Measurements from ENCODE around the gene DCBLD2.
"Not testable (repeated sequence)": the region's sequence is repeated elsewhere in the genome, so short reads cannot be mapped to it uniquely, and the experiment has no call there.

DCBLD2 gene

DNA sequence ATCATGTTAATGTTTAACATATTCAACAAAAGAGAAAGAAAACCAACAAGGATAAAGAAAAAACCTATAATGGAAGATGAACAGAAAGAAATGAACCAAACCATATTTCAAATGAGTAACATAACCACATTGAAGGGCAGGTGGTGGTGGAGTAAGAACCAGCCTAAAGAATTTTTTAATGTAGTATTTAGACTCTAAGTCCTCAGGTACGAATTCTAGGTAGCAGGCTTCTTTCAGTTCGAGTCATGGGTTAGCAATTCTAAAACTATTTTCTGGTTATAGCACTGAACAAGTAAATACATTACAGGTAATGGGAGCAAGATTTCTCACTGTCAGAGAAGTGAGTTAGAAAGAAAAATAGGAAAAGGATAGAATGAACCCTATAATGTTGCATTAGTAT is 24.4 kb downstream of the DCBLD2 start:
- no peak for DNase-seq (ENCODE audit: low read depth)
- TF ChIP-seq, protein P1, sequence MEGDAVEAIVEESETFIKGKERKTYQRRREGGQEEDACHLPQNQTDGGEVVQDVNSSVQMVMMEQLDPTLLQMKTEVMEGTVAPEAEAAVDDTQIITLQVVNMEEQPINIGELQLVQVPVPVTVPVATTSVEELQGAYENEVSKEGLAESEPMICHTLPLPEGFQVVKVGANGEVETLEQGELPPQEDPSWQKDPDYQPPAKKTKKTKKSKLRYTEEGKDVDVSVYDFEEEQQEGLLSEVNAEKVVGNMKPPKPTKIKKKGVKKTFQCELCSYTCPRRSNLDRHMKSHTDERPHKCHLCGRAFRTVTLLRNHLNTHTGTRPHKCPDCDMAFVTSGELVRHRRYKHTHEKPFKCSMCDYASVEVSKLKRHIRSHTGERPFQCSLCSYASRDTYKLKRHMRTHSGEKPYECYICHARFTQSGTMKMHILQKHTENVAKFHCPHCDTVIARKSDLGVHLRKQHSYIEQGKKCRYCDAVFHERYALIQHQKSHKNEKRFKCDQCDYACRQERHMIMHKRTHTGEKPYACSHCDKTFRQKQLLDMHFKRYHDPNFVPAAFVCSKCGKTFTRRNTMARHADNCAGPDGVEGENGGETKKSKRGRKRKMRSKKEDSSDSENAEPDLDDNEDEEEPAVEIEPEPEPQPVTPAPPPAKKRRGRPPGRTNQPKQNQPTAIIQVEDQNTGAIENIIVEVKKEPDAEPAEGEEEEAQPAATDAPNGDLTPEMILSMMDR (conservative IDR thresholded peaks at IDR 0.05; ENCODE audit: low read length), result no peak
- H3K4me3 ChIP-seq (ENCODE audit: low read length), result no peak overlapping the region

DNA sequence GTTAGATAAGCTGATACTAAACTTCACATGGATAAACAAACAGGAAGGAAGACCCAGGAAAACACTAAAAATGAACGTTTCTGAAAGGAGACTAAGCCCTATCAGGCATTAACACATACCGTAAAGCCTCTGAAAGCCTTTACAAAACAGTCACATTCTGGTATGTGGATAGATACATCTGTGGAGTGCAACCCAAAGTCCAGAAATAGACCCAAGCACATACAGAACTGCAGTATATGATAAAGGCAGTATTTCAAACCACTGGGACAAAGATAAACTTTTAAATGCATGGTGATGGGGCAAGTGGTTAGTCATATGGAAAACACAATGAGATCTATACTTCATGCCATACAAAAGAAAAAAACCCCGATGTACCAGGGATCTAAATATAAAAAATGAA is 26.0 kb downstream of the DCBLD2 start:
- H3K4me3 ChIP-seq (ENCODE audit: low read length), result no peak overlapping the region
- DNase-seq (ENCODE audit: low read depth), result no peak
- TF ChIP-seq, protein P1 (conservative IDR thresholded peaks at IDR 0.05; ENCODE audit: low read length), result no peak

DNA sequence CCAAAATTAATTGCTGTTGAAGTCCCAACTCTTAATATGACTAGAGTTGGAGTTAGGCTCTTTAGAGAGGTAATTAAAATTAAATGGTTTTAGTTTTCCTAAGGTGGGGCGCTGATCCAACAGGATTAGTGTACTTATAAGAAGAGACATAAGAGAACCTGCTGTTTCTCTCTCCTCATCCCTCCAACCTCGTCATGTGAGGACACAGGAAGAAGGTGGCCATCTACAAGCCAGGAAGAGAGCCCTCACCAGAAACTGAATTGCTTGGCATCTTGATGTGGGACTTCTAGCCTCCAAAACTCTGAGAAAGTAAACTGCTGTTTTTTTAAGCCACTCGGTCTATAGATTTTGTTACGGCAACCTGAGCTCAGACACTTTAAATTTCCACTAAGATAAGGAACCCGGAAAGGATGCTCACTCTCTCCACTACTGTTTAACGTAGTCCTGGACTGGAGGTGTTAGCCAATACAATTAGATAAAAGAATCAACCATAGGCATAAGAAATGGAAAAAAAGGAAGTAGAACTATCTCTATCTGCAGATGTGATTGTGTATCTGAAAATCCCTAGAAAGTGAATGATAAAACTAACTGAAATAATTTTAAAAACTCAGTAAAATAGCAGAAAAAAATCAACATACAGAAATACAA is 26.8 kb downstream of the DCBLD2 start:
- no peak for DNase-seq (ENCODE audit: low read depth)
- H3K4me3 ChIP-seq (ENCODE audit: low read length), result no peak overlapping the region
- TF ChIP-seq, protein P1 (conservative IDR thresholded peaks at IDR 0.05; ENCODE audit: low read length), result no peak

DNA sequence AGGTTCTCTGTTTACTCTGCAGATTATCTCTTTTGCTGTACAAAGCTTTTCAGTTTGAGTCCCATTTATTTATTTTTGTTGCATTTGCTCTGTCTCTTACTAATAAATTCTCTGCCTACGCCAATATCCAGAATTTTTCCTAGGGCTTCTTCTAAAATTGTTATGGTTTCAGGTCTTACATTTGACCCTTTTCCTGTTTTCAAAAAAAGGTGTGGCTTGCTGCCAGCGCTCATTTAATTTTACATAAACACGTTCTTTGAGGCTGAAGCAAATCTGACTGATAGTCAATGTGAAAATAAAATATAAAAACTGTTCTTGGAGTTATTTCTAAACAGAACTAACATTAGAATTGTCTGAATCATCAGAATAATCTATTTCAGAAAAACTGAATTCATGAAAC is 32.1 kb downstream of the DCBLD2 start:
- no peak overlapping the region for H3K4me3 ChIP-seq (ENCODE audit: low read length)
- TF ChIP-seq, protein P1 (conservative IDR thresholded peaks at IDR 0.05; ENCODE audit: low read length), result no peak
- no peak for DNase-seq (ENCODE audit: low read depth)

DNA sequence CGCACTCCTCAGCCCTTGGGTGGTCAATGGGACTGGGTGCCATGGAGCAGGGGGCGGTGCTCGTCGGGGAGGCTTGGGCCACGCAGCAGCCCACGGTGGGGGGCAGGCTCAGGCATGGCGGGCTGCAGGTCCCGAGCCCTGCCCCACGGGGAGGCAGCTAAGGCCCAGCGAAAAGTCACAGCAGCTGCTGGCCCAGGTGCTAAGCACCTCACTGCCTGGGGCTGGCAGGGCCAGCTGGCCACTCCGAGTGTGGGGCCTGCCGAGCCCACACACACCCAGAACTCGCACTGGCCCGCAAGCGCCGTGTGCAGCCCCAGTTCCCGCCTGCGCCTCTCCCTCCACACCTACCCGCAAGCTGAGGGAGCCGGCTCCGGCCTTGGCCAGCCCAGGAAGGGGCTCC is 43.5 kb downstream of the DCBLD2 start:
- H3K4me3 ChIP-seq (ENCODE audit: low read length); DNase-seq (ENCODE audit: low read depth): not testable (repeated sequence)

DNA sequence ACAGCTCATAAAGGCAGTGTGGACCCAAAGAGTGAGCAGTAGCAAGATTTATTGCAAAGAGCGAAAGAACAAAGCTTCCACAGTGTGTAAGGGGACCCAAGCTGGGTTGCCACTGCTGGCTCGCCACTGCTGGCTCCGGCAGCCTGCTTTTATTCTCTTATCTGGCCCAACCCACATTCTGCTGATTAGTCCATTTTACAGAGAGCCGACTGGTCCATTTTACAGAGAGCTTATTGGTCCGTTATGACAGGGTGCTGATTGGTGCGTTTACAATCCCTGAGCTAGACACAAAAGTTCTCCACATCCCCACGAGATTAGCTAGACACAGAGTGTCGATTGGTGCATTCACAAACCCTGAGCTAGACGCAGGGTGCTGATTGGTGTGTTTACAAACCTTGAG is 44.2 kb downstream of the DCBLD2 start:
- DNase-seq (ENCODE audit: low read depth), result not testable (repeated sequence)

DNA sequence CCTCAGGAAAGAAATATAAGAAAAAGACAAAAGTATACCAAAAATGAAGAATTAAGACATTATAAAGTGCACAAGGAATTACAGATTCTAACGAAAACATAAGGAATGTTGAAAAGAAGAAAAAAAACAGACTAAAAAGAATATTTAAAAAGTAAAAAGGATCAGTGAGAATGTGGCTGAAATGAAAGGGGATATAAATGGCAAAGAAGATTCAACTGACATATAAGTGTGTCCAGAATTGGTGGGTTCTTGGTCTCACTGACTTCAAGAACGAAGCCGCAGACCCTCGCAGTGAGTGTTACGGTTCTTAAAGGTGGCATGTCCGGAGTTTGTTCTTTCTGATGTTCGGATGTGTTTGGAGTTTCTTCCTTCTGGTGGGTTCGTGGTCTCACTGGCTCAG is 44.8 kb downstream of the DCBLD2 start:
- no peak overlapping the region for H3K4me3 ChIP-seq (ENCODE audit: low read length)
- DNase-seq (ENCODE audit: low read depth), result no peak
- TF ChIP-seq, protein P1 (conservative IDR thresholded peaks at IDR 0.05; ENCODE audit: low read length), result no peak

More for the DNA sequence above, 44.2 kb downstream of the DCBLD2 start:
- not testable (repeated sequence) for H3K4me3 ChIP-seq (ENCODE audit: low read length)

DNA sequence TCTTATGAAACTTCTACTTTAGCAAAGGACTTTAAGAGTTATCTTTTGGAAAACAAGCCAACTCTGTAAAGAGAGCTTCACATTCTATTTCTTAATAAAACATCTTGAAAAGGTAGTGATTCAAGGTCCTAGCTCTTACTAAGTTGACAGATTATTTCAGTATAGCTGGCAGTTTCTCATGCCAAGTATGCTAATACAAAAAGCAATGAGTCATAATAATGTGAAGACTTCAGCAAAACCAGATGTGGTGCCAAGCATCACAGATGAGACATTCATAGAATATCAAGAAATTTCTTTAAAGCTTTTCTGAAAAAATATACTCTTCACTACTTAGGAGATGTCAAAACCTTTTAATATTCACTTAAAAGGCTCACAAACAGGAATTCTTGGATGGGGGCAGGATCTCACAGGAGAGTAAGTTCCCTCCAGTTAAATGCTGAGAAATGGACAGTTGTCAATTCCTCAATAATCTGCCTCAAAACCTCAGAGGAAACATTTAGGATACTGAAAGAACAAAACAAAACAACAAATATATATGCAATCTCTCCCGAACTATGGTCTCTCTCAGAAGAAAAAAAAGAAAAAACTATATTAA is 45.6 kb downstream of the DCBLD2 start:
- H3K4me3 ChIP-seq (ENCODE audit: low read length), result no peak overlapping the region
- peak; percentile 94 for DNase-seq (ENCODE audit: low read depth)
- TF ChIP-seq, protein P1 (conservative IDR thresholded peaks at IDR 0.05; ENCODE audit: low read length), result no peak

All from AG10803 (cell line).